PC-9 (cell line): ENCODE data around the gene RAD18. TPM values are rescaled to one million over a fixed set of nuclear protein-coding genes. Genes with fewer than 3 reads are reported as not detected.

Source experiments
- BruUV-seq: library from RNA; stranded (reverse); fragments of 400-500 nt; replicated peaks from 2 replicates; lab custom pipeline; 2021; lab: Mats Ljungman, UMichigan
- CTCF ChIA-PET: fragments of 300-600 bp; sonication (Branson Sonifier 250); formaldehyde crosslinking; loops from one replicate; lab custom pipeline; 2022; ENCODE audit warnings: antibody characterized with exemption; lab: Charles Lee
- POLR2A ChIA-PET: fragments of 300-600 bp; sonication (Branson Sonifier 250); formaldehyde crosslinking; loops from one replicate; lab custom pipeline; 2022; ENCODE audit warnings: antibody characterized with exemption; ENCODE audit not compliant: unreplicated experiment; lab: Charles Lee
- DNase-seq, 2 experiments: peaks; one replicate each; pipeline versions ENCODE4 v3.0.0 to v3.0.0-alpha.2; 2015 to 2022; ENCODE audit warnings: mixed read lengths in 1 of 2
- H2AFZ ChIP-seq: fragments of 200-600 bp; sonication (generic); 2 replicates; pipeline ENCODE4 v1.8.1; 2017; ENCODE audit warnings: antibody characterized with exemption
- H3F3A ChIP-seq: fragments of 200-600 bp; sonication (generic); 2 replicates; pipeline ENCODE4 v1.8.1; 2017; ENCODE audit warnings: antibody characterized with exemption, mild to moderate bottlenecking, low read depth; ENCODE audit not compliant: insufficient read depth
- H3K27ac ChIP-seq: fragments of 200-600 bp; sonication (generic); 2 replicates; pipeline ENCODE4 v1.6.1; 2016; ENCODE audit warnings: mixed run types
- H3K27me3 ChIP-seq: fragments of 200-600 bp; sonication (generic); 2 replicates; pipeline ENCODE4 v1.6.1; 2016; ENCODE audit warnings: low read depth, mixed run types; ENCODE audit not compliant: insufficient read depth
- H3K36me3 ChIP-seq: fragments of 200-600 bp; sonication (generic); 2 replicates; pipeline ENCODE4 v1.6.1; 2016; ENCODE audit warnings: low read depth, mixed run types
- H3K4me1 ChIP-seq: fragments of 200-600 bp; sonication (generic); replicated peaks from 2 replicates; pipeline ENCODE4 v1.6.1; 2016; ENCODE audit warnings: mixed run types; ENCODE audit not compliant: insufficient read depth
- H3K4me2 ChIP-seq: fragments of 200-600 bp; sonication (generic); 2 replicates; pipeline ENCODE4 v1.6.1; 2017; ENCODE audit warnings: mixed run types
- H3K4me3 ChIP-seq: fragments of 200-600 bp; sonication (generic); 2 replicates; pipeline ENCODE4 v1.6.1; 2016; ENCODE audit warnings: mixed run types
- H3K79me2 ChIP-seq: fragments of 200-600 bp; sonication (generic); 2 replicates; pipeline ENCODE4 v1.6.1; 2017; ENCODE audit warnings: low read depth, mixed run types
- H3K9me2 ChIP-seq: fragments of 200-600 bp; sonication (generic); 2 replicates; pipeline ENCODE4 v1.8.1; 2017; ENCODE audit warnings: mild to moderate bottlenecking; ENCODE audit not compliant: insufficient read depth
- H3K9me3 ChIP-seq: fragments of 200-600 bp; sonication (generic); 2 replicates; pipeline ENCODE4 v1.8.1; 2016; ENCODE audit warnings: low read depth; ENCODE audit not compliant: insufficient read depth
- H4K20me1 ChIP-seq: fragments of 200-600 bp; sonication (generic); 2 replicates; pipeline ENCODE4 v1.8.1; 2017; ENCODE audit not compliant: insufficient read depth
- CTCF ChIP-seq: fragments of 200-600 bp; sonication (generic); conservative IDR thresholded peaks from 2 replicates; pipeline ENCODE4 v1.6.1; 2017; ENCODE audit warnings: mixed run types, antibody characterized with exemption, mild to moderate bottlenecking, moderate library complexity
- EZH2 ChIP-seq: fragments of 200-600 bp; sonication (generic); IDR thresholded peaks from 2 replicates; pipeline ENCODE4 v1.8.0; 2017; ENCODE audit warnings: antibody characterized with exemption, low read depth
- intact Hi-C: fragments of 100-400 bp; cut with micrococcal nuclease; formaldehyde crosslinking; loops from one replicate; pipeline ENCODE4 v1.10.0; 2022; ENCODE audit not compliant: unreplicated experiment
- total RNA-seq: library from RNA; stranded (reverse); gene quantifications from 2 replicates; pipeline ENCODE4 v1.2.3, GENCODE V29; 2021

RAD18 gene
- total RNA-seq, 1 experiment from 2014 or later: 29.1 TPM

GRCh38 chr3:8945890-8946600, 17.2 kb downstream of the RAD18 start:
- Histone ChIP-seq H3K4me1 (no peaks in the 10 kb centered on the region), H3K4me3 (no peak overlapping the region), H4K20me1 (0 out of 2 replicates have a peak, but pooled peaks cover 5% of the 10 kb centered on the region), H3K9me3 (no peaks in the 10 kb centered on the region; the same call in none of the 2 replicates), H3K27ac (no peak overlapping the region), H3F3A (no peaks in the 10 kb centered on the region), H3K36me3 (peaks cover 20% of the 10 kb centered on the region), H3K27me3 (no peaks in the 10 kb centered on the region), H3K79me2 (peaks cover 22% of the 10 kb centered on the region), H3K4me2 (no peak overlapping the region), H2AFZ (no peak overlapping the region), H3K9me2 (no peaks in the 10 kb centered on the region)
- ChIA-PET POLR2A (interaction anchor here (0.7 kb wide), 1 partner anchor 9 kb away, joined by 11 read pairs; no protein-coding TSS in a partner anchor), CTCF (no interaction called here)
- DNase-seq: no peak
- no TSS peak for BruUV-seq
- intact Hi-C loops: no loop called here
- TF ChIP-seq EZH2 (no peak), CTCF (no peak)

DNA sequence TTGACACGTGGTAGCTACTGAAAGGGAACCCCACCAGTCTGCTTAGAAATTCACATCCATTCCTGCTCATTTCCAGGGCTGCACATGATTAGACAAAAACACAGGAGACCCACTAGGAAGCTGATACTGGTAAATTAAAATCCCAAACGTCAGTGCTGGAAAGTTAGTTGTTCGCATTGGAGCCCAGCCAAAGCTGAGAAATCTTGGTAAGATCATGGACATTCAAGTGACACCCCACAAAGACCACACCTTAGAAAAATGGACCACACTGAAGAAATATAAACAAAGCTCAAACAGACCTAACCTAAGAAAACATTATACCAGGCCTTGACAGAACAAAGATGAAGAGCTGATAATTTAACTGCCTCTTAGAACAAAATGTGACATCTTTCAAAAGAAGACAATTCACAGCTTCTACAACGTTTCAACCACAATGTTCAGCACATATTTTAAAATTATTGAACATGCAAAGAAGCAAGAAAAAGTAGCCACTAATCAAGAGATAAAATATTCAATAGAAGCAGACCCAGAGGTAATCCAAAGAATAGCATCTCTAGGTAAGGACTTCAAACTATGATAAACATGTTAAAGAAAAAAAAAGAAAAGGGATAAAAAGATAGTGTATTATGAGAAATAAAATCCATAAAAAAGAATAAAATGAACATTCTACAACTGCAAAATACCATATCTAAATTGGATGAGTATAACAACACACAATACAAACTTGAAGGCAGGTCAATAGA, 20.4 kb downstream of the RAD18 start:
- Histone ChIP-seq H3K27ac (no peak overlapping the region), H3K4me3 (no peak overlapping the region), H3K9me3 (no peaks in the 10 kb centered on the region; the same call in none of the 2 replicates), H3K9me2 (no peaks in the 10 kb centered on the region), H3F3A (peaks cover 9% of the 10 kb centered on the region), H3K4me1 (peaks cover 9% of the 10 kb centered on the region), H2AFZ (no peak overlapping the region), H3K4me2 (no peak overlapping the region), H3K27me3 (no peaks in the 10 kb centered on the region), H4K20me1 (no peaks in the 10 kb centered on the region), H3K36me3 (peaks cover 31% of the 10 kb centered on the region), H3K79me2 (no peaks in the 10 kb centered on the region)
- intact Hi-C loops: no loop called here
- POLR2A ChIA-PET: no interaction called here
- TF ChIP-seq CTCF: no peak
- no peak for TF ChIP-seq EZH2
- no TSS peak for BruUV-seq
- CTCF ChIA-PET: no interaction called here
- DNase-seq: no peak

DNA sequence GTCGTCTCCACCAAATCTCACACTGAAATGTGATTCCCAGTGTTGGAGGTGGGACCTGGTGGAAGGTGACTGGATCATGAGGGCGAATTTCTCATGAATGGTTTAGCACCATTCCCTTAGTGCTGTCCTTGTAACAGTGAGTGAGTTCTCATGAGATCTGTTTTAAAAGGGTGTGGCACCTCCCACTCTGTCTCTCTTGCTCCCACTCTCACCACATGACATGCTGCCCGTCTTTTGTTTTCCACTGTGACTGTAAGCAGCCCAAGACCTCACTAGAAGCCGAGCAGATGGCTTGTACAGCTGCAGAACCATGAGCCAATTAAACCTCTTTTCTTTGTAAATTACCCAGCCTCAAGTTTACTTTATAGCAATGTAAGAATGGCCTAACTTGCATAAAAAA, 21.2 kb downstream of the RAD18 start:
- BruUV-seq: no TSS peak
- H3K36me3 ChIP-seq: peaks cover 31% of the 10 kb centered on the region
- H3K4me2 ChIP-seq: no peak overlapping the region
- ChIA-PET POLR2A (no interaction called here), CTCF (no interaction called here)
- H3F3A ChIP-seq: peaks cover 17% of the 10 kb centered on the region
- DNase-seq: no peak
- no peaks in the 10 kb centered on the region for H3K79me2 ChIP-seq
- no peaks in the 10 kb centered on the region for H4K20me1 ChIP-seq
- H2AFZ ChIP-seq: no peak overlapping the region
- no peak overlapping the region for H3K4me3 ChIP-seq
- TF ChIP-seq EZH2 (no peak), CTCF (no peak)
- H3K9me2 ChIP-seq: no peaks in the 10 kb centered on the region
- peaks cover 17% of the 10 kb centered on the region for H3K4me1 ChIP-seq
- no peaks in the 10 kb centered on the region; the same call in none of the 2 replicates for H3K9me3 ChIP-seq
- H3K27me3 ChIP-seq: no peaks in the 10 kb centered on the region
- no peak overlapping the region for H3K27ac ChIP-seq
- intact Hi-C loops: no loop called here
